Activated T-helper 2 cell treated with anti-CD3 and anti-CD28 coated beads, Interferon-gamma antibody, Interleukin-2, Interleukin-4, amounts not matched to agents 10 μg/mL and 5 μg/mL and 100 μg/mL, durations not matched to agents 14 hours and 24 hours and 36 hours (primary cell): ENCODE measurements around the gene PAF1. TPM values are rescaled to one million over a fixed set of nuclear protein-coding genes. Genes with fewer than 3 reads are reported as not detected.
"Not testable (repeated sequence)": the region's sequence is repeated elsewhere in the genome, so short reads cannot be mapped to it uniquely, and the experiment has no call there.

Experiments used
- DNase-seq: peaks from one replicate; pipeline ENCODE4 v3.0.0; 2021; ENCODE audit warnings: low spot score
- H3K27ac Mint-ChIP-seq: one replicate; pipeline ENCODE4 v1.8.0; 2021; ENCODE audit warnings: mixed read lengths
- H3K27me3 Mint-ChIP-seq: one replicate; pipeline ENCODE4 v1.8.0; 2021; ENCODE audit warnings: low read depth, mixed read lengths
- H3K36me3 Mint-ChIP-seq: one replicate; pipeline ENCODE4 v1.8.0; 2021; ENCODE audit warnings: low read depth, mixed read lengths
- H3K4me1 Mint-ChIP-seq: one replicate; pipeline ENCODE4 v1.8.0; 2021; ENCODE audit warnings: low read depth, mixed read lengths
- H3K4me3 Mint-ChIP-seq: one replicate; pipeline ENCODE4 v1.8.0; 2021; ENCODE audit warnings: low read depth, mild to moderate bottlenecking, moderate library complexity, mixed read lengths
- H3K9me3 Mint-ChIP-seq: one replicate; pipeline ENCODE4 v1.8.0; 2021; ENCODE audit warnings: mixed read lengths
- intact Hi-C: fragments of 100-400 bp; cut with micrococcal nuclease; formaldehyde crosslinking; loops from one replicate; pipeline ENCODE4 v1.15.1; 2023
- total RNA-seq: library from RNA; stranded (reverse); gene quantifications from 2 replicates; pipeline ENCODE4 v1.2.3, GENCODE V29; 2022

Gene PAF1
- total RNA-seq, 1 donor from 2014 or later: 51.1 TPM

DNA sequence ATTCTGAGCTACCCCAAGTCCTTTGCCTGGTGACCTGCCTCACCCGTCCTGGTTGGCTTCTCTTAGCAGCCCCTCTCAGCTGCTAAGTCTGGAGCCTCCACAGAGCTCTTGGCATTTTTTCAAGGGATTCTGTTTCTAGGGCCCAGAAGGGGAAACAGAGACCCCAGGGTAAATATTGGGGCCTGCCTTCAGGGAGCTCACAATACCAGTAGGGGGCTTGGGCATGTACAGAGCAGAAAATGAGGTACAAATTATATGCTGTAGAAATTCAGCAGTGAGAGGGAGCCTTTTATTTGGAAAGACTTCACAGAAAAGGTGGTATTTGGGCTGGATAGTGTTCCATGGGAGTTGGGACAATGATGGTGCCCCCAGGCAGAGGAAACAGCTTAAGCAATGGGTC, 45.0 kb downstream of the PAF1 start:
- DNase-seq: no peak
- Mint-ChIP-seq H3K27ac (peak overlapping the region; percentile 15), H3K36me3 (peaks cover 53% of the 10 kb centered on the region), H3K27me3 (no peaks in the 10 kb centered on the region), H3K9me3 (no peaks in the 10 kb centered on the region), H3K4me3 (no peak overlapping the region), H3K4me1 (peaks cover 56% of the 10 kb centered on the region)
- intact Hi-C loops: loop anchor here (10.0 kb wide), 2 partner anchors 501 to 971 kb away; partner anchors contain the start of genes HNRNPL and PSMD8

DNA sequence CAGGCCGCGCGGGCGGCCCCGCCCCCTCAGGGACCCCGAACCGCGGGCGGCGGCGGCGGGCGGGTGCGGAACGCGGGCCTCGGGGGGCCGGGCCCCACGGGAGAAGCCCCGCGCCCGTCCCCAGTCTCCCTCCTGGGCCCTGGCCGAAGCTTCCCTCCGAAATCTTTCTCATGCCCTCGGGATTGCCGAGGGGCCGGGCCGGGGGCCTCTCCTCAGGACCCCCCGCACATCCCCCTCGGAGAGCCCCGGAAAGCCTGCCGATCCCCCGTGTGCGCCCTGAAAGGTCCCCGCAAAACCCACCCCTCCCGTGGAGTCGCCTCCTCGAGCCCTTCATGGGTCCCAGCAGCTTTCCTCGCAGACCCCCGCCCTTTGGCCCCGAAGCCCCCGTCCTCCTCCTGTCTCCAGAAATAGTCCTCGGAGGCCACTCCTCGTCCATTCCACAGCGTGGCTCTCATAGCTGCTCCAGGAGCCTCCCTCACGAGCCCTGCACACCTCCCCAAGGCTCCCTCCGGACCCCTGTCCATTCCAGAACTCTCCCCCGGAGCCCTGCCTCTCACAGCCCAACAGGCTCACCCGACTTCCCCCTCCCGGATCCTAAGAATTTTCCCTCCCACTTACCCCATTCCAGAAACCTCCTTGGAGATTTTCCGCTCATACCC, 48.1 kb downstream of the PAF1 start:
- H3K4me3 Mint-ChIP-seq: peak overlapping the region; percentile 73
- H3K9me3 Mint-ChIP-seq: no peaks in the 10 kb centered on the region
- H3K27me3 Mint-ChIP-seq: no peaks in the 10 kb centered on the region
- H3K27ac Mint-ChIP-seq: peak overlapping the region; percentile 78
- peaks cover 35% of the 10 kb centered on the region for H3K36me3 Mint-ChIP-seq
- intact Hi-C loops: loop anchor here (5.0 to 10.0 kb wide), 3 partner anchors 200 to 968 kb away; partner anchors contain the start of genes EID2, HNRNPL and PSMD8
- no peak for DNase-seq
- peaks cover 59% of the 10 kb centered on the region for H3K4me1 Mint-ChIP-seq

DNA sequence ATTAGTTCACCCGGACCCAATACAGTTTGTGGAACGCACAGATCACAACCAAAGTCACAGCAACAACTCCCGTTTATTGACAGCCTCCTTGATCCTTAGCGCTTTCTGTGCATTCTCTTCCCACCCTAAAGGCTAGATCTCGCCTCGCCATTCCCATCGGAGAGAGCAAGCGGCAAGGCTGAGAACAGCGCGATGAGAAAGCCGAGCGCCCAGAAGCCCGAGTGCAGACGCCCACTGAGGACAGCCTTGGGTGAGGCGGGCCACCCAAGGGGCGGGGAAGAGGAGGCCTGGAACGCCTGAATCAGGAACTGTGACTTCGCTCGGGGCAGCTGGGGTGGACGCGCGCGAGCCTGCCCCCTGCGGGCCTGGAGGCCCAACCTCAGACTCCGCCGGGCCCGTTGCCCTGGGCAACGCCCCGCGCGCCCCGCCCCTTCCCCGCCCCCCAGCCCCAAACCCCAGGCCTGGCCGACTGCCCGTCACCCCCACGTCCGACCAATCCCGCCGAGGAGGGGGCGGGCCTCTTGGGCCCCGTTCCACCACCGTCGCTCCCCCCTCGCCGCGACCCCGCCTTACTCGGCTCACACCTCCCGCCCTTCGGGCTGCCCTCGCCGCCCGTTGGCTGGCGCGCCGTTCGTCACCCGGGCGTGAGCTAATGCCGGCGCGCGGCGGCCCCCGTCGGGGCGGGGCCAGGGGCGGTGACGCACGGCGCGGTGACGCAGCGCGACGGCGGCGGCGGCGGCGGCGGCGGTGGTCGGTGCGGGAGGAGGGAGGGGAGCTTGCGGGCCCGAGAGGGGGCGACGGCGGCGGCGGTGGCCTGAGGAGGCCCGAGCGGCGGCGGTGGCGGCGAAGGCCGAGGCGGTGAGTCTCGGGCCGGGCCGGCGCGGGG, 48.9 kb downstream of the PAF1 start, which contains the start of gene SAMD4B:
Gene SAMD4B, plus strand, starts transcription at position 703 of the 886 bp plus-strand sequence. CDS start 14,473 bp downstream, outside the sequence.
- Mint-ChIP-seq H3K27me3 (no peaks in the 10 kb centered on the region), H3K4me1 (peaks cover 59% of the 10 kb centered on the region), H3K36me3 (peaks cover 27% of the 10 kb centered on the region), H3K9me3 (no peaks in the 10 kb centered on the region), H3K4me3 (peak within 1 kb of the TSS; percentile 96), H3K27ac (peak within 1 kb of the TSS; percentile 94)
- peak; percentile 99 for DNase-seq
- intact Hi-C loops: loop anchor here (1.0 to 10.0 kb wide), 4 partner anchors 70 to 967 kb away; partner anchors contain the start of genes EID2, HNRNPL, PLEKHG2 and PSMD8

DNA sequence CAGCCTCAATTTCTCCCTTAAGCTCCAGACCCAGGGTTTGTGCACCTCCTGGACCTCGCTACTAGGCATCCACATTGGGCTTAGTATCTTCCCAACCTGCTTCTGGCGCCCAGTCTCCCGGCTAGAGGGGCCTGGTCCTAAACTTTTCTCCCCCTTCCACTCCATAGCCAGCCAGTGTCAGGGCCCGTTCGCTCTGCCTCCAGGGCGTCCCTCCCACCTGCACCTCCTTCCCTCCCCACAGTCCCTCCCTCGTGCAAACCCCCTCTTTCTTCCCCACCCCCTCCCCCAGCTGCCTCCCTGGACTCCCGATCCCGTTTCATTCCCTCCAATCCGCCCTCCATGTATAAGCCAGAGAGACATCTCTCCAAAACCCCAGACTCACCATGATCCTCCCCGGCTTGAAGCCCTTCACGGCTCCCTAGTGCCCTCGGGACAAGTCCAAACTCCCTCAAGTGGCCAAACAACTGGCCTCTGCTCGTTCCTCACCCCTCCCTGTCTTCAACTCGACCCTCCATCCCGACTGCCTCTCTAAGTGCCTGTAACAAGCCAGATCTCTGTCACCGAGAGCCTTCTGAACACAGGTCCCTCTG, 49.7 kb downstream of the PAF1 start:
- DNase-seq: no peak
- peaks cover 58% of the 10 kb centered on the region for H3K4me1 Mint-ChIP-seq
- H3K9me3 Mint-ChIP-seq: no peaks in the 10 kb centered on the region
- H3K27me3 Mint-ChIP-seq: no peaks in the 10 kb centered on the region
- peak overlapping the region; percentile 94 for H3K27ac Mint-ChIP-seq
- intact Hi-C loops: loop anchor here (1.0 to 10.0 kb wide), 4 partner anchors 71 to 966 kb away; partner anchors contain the start of genes EID2, HNRNPL, PLEKHG2 and PSMD8
- H3K4me3 Mint-ChIP-seq: peak overlapping the region; percentile 96
- peaks cover 27% of the 10 kb centered on the region for H3K36me3 Mint-ChIP-seq

DNA sequence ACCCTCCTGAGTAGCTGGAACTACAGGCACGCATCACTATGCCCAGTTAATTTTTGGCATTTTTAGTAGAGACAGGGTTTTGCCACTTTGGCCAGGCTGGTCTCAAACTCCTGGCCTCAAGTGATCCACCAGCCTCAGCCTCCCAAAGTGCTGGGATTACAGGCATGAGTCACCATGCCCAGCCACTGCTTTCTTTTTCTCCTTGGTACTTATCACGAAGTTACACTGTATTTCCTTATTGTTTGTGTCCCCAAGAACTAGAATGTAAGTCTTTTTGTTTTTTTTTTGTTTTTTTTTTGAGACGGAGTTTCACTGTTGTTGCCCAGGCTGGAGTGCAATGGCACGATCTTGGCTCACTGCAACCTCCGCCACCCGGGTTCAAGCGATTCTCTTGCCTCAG, 50.8 kb downstream of the PAF1 start:
- not testable (repeated sequence) for DNase-seq, H3K9me3 Mint-ChIP-seq, H3K27me3 Mint-ChIP-seq
- intact Hi-C loops: loop anchor here (5.0 to 10.0 kb wide), 3 partner anchors 202 to 965 kb away; partner anchors contain the start of genes EID2, HNRNPL and PSMD8
- Mint-ChIP-seq H3K4me3 (peak overlapping the region; percentile 96), H3K27ac (peak overlapping the region; percentile 94), H3K4me1 (peaks cover 52% of the 10 kb centered on the region), H3K36me3 (peaks cover 25% of the 10 kb centered on the region)

DNA sequence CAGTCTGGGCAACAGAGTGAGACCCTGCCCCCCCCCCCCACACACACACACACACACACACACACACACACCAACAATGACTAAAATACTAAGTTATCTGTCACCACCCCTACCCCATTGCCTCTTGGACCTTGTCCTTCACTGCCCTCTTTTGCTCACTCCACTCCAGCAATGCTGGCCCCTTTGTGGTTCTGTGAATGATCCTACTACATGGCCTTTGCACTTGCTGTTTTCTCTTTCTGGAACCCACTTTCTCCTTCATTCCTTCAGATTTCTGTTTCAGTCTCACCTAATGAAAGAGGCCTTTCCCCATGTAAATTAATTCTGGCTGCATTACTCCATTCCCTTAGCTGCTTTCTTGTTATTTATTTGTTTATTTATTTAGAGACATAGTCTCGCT, 51.2 kb downstream of the PAF1 start:
- intact Hi-C loops: loop anchor here (5.0 to 10.0 kb wide), 3 partner anchors 203 to 965 kb away; partner anchors contain the start of genes EID2, HNRNPL and PSMD8
- H3K9me3 Mint-ChIP-seq: no peaks in the 10 kb centered on the region
- peak overlapping the region; percentile 94 for H3K27ac Mint-ChIP-seq
- peaks cover 26% of the 10 kb centered on the region for H3K36me3 Mint-ChIP-seq
- H3K4me3 Mint-ChIP-seq: peak overlapping the region; percentile 22
- H3K4me1 Mint-ChIP-seq: peaks cover 49% of the 10 kb centered on the region
- no peaks in the 10 kb centered on the region for H3K27me3 Mint-ChIP-seq
- DNase-seq: no peak

DNA sequence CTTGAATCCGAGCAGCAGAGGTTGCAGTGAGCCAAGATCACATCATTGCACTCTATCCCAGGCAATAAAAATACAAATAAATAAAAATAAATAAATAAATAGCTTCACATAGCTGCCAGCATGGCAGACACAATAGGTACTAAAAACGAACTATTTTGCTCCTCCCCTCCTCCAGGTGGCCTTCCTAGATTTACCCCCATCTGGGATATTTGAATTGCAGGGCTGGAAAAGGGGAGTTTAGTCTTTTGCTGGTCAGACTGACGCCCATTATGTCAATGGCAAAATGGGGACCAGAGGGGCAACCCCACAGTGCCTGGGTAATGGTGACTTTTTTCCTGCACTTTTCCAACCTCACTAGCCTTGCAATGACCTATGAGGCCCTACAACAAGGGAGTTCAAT, 54.4 kb downstream of the PAF1 start:
- intact Hi-C loops: no loop called here
- Mint-ChIP-seq H3K4me3 (no peak overlapping the region), H3K36me3 (peaks cover 30% of the 10 kb centered on the region), H3K9me3 (no peaks in the 10 kb centered on the region), H3K27ac (peak overlapping the region; percentile 98), H3K27me3 (no peaks in the 10 kb centered on the region), H3K4me1 (peaks cover 44% of the 10 kb centered on the region)
- no peak for DNase-seq

Other genes with a start within 250 kb of the PAF1 start
- not detected in 2 replicates for gene NCCRP1, start 194.1 kb downstream of the PAF1 start, total RNA-seq
- gene SYCN, start 186.8 kb downstream of the PAF1 start, total RNA-seq: not detected in 2 replicates
- not detected in 2 replicates for gene IFNL3, start 146.1 kb downstream of the PAF1 start, total RNA-seq
- not detected in 2 replicates for gene IFNL4, start 142.2 kb downstream of the PAF1 start, total RNA-seq
- not detected in 2 replicates for gene IFNL2, start 122.7 kb downstream of the PAF1 start, total RNA-seq
- not detected in 2 replicates for gene IFNL1, start 94.7 kb downstream of the PAF1 start, total RNA-seq
- 4.4 and 4.5 TPM in 2 replicates for gene LRFN1, start 70.2 kb downstream of the PAF1 start, total RNA-seq
- 350 and 364 TPM in 2 replicates for gene GMFG, start 55.1 kb downstream of the PAF1 start, total RNA-seq
- 64.0 TPM in 2 replicates for gene SAMD4B, start 48.7 kb downstream of the PAF1 start, total RNA-seq
- gene MED29, start 272 bp upstream of the PAF1 start, total RNA-seq: 32.3 and 34.7 TPM in 2 replicates
- 45.4 and 46.9 TPM in 2 replicates for gene ZFP36, start 15.7 kb upstream of the PAF1 start, total RNA-seq
- 49.8 and 50.7 TPM in 2 replicates for gene PLEKHG2, start 21.6 kb upstream of the PAF1 start, total RNA-seq
- 2,627 and 2,674 TPM in 2 replicates for gene RPS16, start 44.8 kb upstream of the PAF1 start, total RNA-seq
- gene SUPT5H, start 54.5 kb upstream of the PAF1 start, total RNA-seq: 163 and 169 TPM in 2 replicates
- 110 and 115 TPM in 2 replicates for gene TIMM50, start 89.7 kb upstream of the PAF1 start, total RNA-seq
- 1.6 and 1.8 TPM in 2 replicates for gene DLL3, start 107.8 kb upstream of the PAF1 start, total RNA-seq
- gene SELENOV, start 124.0 kb upstream of the PAF1 start, total RNA-seq: not detected in 2 replicates
- 3.5 and 4.1 TPM in 2 replicates for gene EID2B, start 141.7 kb upstream of the PAF1 start, total RNA-seq
- 17.2 and 18.3 TPM in 2 replicates for gene EID2, start 149.1 kb upstream of the PAF1 start, total RNA-seq
- gene LGALS13, start 211.4 kb upstream of the PAF1 start, total RNA-seq: not detected in 2 replicates